Vagina (tissue), 2 donors: Measurements from ENCODE around the gene RFC4.

Experiments used
- POLR2A ChIP-seq, 2 donors: fragments of 450-650 bp; IDR thresholded peaks; one replicate each; pipeline ENCODE4 v1.6.1; 2017; ENCODE audit warnings: antibody characterized with exemption in 2 of 2, mild to moderate bottlenecking in 2 of 2, moderate library complexity in 2 of 2
- TF ChIP-seq, protein P1 (sequence below), 3 experiments: fragments of 450-650 bp in 2 of 3; fragments of 200-600 bp in 1 of 3; sonication (generic) in 1 of 3; IDR thresholded peaks; one replicate each; pipeline ENCODE4 v1.5.1; 2017 to 2019; ENCODE audit warnings: antibody characterized with exemption in 3 of 3, mild to moderate bottlenecking in 2 of 3, moderate library complexity in 2 of 3

- no peak for TF ChIP-seq POLR2A (IDR thresholded peaks at IDR 0.05)
- TF ChIP-seq, protein P1, sequence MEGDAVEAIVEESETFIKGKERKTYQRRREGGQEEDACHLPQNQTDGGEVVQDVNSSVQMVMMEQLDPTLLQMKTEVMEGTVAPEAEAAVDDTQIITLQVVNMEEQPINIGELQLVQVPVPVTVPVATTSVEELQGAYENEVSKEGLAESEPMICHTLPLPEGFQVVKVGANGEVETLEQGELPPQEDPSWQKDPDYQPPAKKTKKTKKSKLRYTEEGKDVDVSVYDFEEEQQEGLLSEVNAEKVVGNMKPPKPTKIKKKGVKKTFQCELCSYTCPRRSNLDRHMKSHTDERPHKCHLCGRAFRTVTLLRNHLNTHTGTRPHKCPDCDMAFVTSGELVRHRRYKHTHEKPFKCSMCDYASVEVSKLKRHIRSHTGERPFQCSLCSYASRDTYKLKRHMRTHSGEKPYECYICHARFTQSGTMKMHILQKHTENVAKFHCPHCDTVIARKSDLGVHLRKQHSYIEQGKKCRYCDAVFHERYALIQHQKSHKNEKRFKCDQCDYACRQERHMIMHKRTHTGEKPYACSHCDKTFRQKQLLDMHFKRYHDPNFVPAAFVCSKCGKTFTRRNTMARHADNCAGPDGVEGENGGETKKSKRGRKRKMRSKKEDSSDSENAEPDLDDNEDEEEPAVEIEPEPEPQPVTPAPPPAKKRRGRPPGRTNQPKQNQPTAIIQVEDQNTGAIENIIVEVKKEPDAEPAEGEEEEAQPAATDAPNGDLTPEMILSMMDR (IDR thresholded peaks at IDR 0.05), result peak in 2 of 3 experiments; percentile 19 to 28
Measured at GRCh38 chr3:186821429-186822387, 15.4 kb upstream of the RFC4 start.
